ENCODE data around the gene CAP1.
"Not testable (repeated sequence)": the region's sequence is repeated elsewhere in the genome, so short reads cannot be mapped to it uniquely, and the experiment has no call there.

The CAP1 gene, protein sequence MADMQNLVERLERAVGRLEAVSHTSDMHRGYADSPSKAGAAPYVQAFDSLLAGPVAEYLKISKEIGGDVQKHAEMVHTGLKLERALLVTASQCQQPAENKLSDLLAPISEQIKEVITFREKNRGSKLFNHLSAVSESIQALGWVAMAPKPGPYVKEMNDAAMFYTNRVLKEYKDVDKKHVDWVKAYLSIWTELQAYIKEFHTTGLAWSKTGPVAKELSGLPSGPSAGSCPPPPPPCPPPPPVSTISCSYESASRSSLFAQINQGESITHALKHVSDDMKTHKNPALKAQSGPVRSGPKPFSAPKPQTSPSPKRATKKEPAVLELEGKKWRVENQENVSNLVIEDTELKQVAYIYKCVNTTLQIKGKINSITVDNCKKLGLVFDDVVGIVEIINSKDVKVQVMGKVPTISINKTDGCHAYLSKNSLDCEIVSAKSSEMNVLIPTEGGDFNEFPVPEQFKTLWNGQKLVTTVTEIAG

GRCh38 chr1:40040511-40041465 is at the start of gene CAP1:
CAP1 (plus strand) TSS chr1:40040729; CDS start chr1:40059347, 18,618 bp downstream.
- peak; percentile 100 for DNase-seq (ENCODE audit: low read depth)

DNA sequence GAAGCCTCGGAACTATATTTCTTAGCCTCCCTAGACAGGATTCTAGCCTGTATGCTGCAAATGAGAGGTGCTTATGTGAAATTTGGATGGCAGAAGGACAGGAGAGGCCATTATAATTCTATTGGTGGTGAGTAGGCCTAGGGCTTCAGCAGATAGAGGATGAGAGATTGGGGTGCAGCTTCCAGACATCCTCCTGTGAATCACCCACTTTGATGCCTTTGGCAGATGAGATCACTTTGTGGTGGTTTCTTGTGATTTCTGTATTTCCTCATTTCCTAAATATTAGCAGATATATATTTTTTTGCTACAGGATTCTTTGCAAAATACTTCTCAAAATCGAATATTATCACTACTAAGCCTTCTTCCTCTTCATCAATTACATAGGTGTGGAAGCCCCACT is 48.3 kb upstream of the CAP1 start:
- DNase-seq (ENCODE audit: low read depth) = no peak

- DNase-seq (ENCODE audit: low read depth) = no peak
These were observed 47.6 kb upstream of the CAP1 start for GRCh38 chr1:39992888-39993287.

GRCh38 chr1:39995973-39996393 is 44.5 kb upstream of the CAP1 start:
- DNase-seq (ENCODE audit: low read depth) = no peak

DNA sequence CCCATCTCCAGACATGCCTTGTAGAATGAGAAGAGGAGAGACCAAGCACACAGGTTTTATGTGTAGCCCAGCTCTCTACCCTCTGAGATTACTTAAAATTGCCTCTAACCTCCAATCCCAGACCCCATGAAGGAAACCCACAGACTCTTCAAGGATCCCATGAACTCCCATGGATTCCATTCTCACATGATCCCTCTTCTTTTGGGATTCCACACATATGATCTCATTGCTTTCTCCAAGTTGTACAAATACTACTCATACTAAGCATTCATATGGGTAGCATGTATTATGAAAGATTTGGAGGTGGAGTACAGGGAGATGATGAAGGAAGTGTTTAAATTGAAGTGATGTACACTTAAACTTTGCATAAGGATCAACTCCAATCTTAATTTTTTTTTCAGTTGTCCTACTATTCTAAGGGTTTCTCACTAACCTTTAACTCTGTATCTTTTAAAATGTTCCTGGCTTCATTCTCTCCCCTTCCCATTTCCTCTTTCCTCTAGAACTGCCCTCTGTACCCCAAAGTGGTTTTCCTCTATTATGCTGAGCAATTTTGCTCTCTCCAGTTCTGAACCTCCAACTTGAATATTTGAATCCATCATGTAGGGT is 44.0 kb upstream of the CAP1 start:
- no peak for DNase-seq (ENCODE audit: low read depth)

- DNase-seq (ENCODE audit: low read depth) = no peak
These were observed 39.1 kb upstream of the CAP1 start for GRCh38 chr1:40001456-40001855.

DNA sequence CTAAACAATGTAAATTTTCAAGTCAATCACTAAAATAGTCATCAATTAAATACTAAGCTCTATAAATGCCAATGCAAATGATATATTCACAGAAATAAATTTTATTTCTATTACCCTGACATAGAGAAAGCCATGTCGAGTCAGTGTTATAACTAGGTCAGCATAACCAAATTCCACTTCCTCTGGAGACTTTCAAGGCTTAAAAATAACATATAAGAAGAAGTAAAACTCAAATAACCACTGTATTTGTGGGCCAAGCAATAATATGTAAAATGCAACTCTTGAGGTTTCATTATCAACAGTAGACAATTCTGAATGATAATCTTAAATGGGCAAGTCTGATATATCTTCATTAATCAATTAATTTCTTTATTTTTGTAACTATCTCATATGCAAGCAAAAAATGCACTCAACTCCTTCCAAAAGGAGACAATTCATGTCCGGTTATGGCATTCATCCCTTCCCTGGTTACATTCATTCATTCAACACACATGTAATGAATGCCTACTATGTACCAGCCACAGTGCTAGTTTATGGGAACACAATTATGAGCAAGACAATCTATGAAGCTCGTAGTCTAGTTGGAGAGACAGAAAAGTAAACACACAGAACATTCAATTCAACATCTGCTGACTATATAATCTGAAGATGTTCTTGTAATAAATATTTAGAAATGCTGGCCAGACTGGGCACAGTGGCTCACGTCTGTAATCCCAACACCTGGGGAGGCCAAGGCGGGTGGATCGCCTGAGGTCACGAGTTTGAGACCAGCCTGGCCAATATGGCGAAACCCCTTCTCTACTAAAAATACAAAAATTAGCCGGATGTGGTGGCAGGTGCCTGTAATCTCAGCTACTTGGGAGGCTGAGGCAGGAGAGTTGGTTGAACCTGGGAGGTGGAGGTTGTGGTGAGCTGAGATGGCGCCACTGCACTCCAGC is 37.1 kb upstream of the CAP1 start:
- no peak for DNase-seq (ENCODE audit: low read depth)

DNA sequence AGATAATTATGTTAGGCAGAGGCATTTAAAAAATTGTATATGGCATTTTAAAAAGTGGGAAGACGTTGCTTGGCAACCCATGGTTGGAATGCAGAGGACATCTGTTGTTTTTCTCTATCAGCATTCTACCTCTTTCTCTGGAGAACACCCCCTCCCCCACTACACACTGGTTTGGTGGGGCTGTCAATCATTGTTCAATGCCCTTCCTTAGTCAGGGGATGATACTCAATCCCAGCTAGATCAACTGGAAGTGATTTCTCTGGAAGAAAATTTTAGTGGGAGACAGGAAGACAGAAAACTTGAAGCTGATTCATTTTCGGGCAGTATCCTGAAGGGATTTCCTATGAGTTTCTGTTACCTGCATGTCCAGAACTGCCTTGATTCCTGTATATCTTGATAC is 35.7 kb upstream of the CAP1 start:
- DNase-seq (ENCODE audit: low read depth) = no peak

DNA sequence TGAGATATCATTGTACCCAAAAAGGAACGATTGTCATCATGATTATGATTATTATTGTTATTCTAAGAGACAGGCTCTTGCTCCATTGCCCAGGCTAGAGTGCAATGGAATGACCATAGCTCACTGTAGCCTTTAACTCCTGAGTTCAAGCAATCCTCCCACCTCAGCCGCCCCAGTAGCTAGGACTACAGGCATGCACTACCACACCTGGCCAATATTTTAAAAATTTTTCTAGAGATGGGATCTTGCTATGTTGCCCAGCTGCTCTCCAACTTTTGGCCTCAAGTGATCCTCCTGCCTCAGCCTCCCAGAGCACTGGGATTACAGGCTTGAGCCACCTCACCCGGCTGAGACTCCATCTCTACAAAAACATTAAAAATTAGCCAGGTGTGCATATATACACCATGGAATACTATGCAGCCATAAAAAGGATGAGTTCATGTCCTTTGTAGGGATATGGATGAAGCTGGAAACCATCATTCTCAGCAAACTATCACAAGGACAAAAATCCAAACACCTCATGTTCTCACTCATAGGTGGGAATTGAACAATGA is 33.0 kb upstream of the CAP1 start:
- not testable (repeated sequence) for DNase-seq (ENCODE audit: low read depth)

DNA sequence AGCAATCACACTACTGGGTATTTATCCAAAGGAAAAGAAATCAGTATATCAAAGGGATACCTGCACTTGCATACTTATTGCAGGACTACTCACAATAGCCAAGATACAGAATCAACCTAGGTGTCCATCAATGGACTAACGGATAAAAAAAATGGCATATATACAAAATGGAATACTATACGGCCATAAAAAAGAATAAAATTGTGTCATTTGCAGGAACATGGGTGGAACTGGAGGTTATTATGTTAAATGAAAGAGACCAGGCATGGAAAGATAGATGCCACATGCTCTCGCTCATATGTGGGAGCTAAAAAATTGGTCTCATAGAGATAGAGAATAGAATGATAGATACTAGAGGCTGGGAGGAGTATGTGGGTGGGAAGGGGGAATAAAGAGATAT is 29.3 kb upstream of the CAP1 start:
- no peak for DNase-seq (ENCODE audit: low read depth)

GRCh38 chr1:40014253-40014706 is 26.2 kb upstream of the CAP1 start:
- no peak for DNase-seq (ENCODE audit: low read depth)

- no peak for DNase-seq (ENCODE audit: low read depth)
These were observed 25.5 kb upstream of the CAP1 start for GRCh38 chr1:40014812-40015594.

GRCh38 chr1:40017951-40018575 is 22.5 kb upstream of the CAP1 start:
- DNase-seq (ENCODE audit: low read depth) = no peak

DNA sequence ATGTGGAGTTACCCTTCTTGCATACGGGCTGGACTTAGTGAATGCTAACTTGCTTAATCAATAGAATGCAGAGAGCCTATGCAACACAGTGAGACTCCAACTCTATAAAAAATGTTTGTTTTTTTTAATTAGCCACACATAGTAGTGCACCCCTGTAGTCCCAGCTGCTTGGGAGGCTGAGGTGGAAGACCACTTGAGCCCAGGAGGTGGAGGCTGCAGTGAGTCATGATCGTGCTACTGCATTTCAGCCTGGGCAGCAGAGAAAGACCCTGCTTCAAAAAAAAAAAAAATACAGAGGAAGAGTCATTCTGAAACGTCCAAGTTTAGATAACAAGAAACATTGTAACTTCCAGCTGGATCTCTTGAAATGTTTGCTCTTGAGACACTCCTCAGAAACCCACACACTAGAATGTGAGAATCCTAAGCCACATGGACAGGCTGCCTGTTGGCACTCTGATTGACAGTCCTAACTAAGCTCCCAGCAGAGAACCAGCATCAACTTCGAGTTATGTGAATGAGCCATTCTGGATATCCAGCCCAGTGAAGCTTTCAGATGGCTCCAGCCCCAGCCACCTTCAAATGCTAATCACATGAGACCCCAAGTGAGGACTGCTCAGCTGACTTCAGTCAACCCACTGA is 20.0 kb upstream of the CAP1 start:
- no peak for DNase-seq (ENCODE audit: low read depth)

DNA sequence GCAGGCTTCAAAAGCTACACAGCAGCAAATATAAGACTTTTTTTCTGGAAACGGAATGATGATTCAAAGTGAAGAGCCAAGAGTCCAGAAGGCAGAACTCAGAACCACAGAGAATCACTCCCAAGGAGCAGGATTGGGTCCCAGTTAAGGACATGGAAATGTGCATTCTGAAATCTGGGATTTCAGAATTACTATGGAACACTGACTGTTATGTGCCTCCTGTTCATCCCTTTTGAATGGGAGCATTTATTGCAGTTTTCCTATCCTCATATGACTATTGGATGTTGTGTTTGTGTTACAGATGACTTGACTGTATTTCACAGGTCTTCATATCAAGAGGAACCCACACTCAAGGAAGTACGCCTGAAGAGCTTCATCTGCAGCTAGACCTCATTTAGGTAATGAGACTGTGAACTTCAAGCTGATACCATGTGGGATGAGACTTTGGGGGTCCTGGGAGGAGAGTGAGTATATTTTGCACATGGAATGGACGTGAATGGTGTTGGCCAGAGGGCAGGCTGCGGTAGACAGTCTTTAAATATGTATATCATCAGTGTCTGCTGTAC is 17.1 kb upstream of the CAP1 start:
- no peak for DNase-seq (ENCODE audit: low read depth)

DNA sequence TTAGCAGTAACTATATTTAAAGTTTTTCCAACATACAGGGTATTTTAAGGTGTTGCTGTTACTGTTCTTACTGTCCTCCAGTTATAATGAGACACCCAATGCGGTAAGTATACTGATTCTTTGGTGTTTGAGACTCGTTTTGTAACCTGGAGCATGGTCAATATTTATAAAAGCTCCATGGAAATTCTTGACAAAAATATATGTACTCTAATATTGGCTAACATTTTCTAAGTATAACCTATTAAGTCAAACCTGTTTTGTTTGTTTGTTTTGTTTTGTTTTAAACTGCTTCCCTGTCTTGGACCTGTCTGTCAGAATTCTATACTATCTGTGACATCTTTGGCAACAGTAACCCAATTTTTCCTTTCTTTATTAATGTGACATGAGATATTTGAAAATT is 15.9 kb upstream of the CAP1 start:
- DNase-seq (ENCODE audit: low read depth) = no peak

DNA sequence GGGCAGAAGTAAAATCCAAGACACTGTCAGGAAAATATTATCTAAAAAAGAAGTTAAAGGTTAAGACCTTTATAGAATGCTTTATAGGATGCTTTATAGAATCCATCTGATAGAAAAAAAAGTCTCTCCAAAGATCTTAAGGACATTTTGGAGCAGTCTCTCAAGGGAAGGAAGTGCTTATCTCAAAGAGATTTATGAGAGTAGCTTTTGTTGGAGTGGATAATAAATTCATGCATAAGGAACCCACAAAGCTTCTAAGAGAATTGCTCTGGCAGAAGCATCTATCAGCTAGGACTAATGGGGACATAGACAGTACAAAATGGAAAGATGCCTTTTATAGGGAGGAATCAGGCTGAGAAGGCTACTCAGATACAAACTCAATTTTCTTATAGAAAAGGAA is 12.9 kb upstream of the CAP1 start:
- no peak for DNase-seq (ENCODE audit: low read depth)

- DNase-seq (ENCODE audit: low read depth) = no peak
These were observed 10.9 kb upstream of the CAP1 start for GRCh38 chr1:40029608-40030007.
